T-helper 2 cell treated with Interferon-gamma antibody and Interleukin-4, amounts not matched to agents 100 ng/mL and 5 ng/mL, for 36 hours (primary cell): Measurements from ENCODE around the gene CERS4. TPM values are rescaled to one million over a fixed set of nuclear protein-coding genes. Genes with fewer than 3 reads are reported as not detected.
"Not testable (repeated sequence)": the region's sequence is repeated elsewhere in the genome, so short reads cannot be mapped to it uniquely, and the experiment has no call there.

Experiments
- intact Hi-C: fragments of 100-400 bp; cut with micrococcal nuclease; formaldehyde crosslinking; loops from one replicate; pipeline ENCODE4 v1.15.1; 2023
- total RNA-seq: library from RNA; stranded (reverse); gene quantifications from 2 replicates; pipeline ENCODE4 v1.2.3, GENCODE V29; 2022

Gene CERS4
- total RNA-seq, 1 donor from 2014 or later = 22.2 TPM

- intact Hi-C loops = no loop called here
These were observed 32.5 kb downstream of the CERS4 start for GRCh38 chr19:8241646-8242045.

GRCh38 chr19:8242211-8242821, 33.1 kb downstream of the CERS4 start:
- intact Hi-C loops = no loop called here

- intact Hi-C loops = no loop called here
These were observed 34.0 kb downstream of the CERS4 start for GRCh38 chr19:8243146-8243545.

- intact Hi-C loops = no loop called here
These were observed 35.3 kb downstream of the CERS4 start for GRCh38 chr19:8244442-8244841.

- intact Hi-C loops = no loop called here
These were observed 37.0 kb downstream of the CERS4 start for GRCh38 chr19:8245869-8246835.

- intact Hi-C loops = not testable (repeated sequence)
These were observed 38.1 kb downstream of the CERS4 start for GRCh38 chr19:8247129-8247890.

GRCh38 chr19:8248348-8249328, 39.5 kb downstream of the CERS4 start:
- intact Hi-C loops = no loop called here

GRCh38 chr19:8250596-8250995, 41.4 kb downstream of the CERS4 start:
- intact Hi-C loops = loop anchor here (5.0 kb wide), 1 partner anchor 248 kb away; no protein-coding TSS in a partner anchor

- intact Hi-C loops = loop anchor here (5.0 kb wide), 1 partner anchor 249 kb away; no protein-coding TSS in a partner anchor
These were observed 41.9 kb downstream of the CERS4 start for GRCh38 chr19:8251025-8251472.

- intact Hi-C loops = loop anchor here (1.0 to 5.0 kb wide), 4 partner anchors 95 to 309 kb away; no protein-coding TSS in a partner anchor
These were observed 43.9 kb downstream of the CERS4 start for GRCh38 chr19:8252922-8253589.

- intact Hi-C loops = loop anchor here (1.0 to 5.0 kb wide), 4 partner anchors 95 to 309 kb away; no protein-coding TSS in a partner anchor
These were observed 44.5 kb downstream of the CERS4 start for GRCh38 chr19:8253678-8254077.

- intact Hi-C loops = loop anchor here (5.0 kb wide), 1 partner anchor 252 kb away; no protein-coding TSS in a partner anchor
These were observed 45.3 kb downstream of the CERS4 start for GRCh38 chr19:8254286-8255001.

- intact Hi-C loops = no loop called here
These were observed 46.4 kb downstream of the CERS4 start for GRCh38 chr19:8255426-8256125.

- intact Hi-C loops = no loop called here
These were observed 47.3 kb downstream of the CERS4 start for GRCh38 chr19:8256276-8257051.

GRCh38 chr19:8257052-8257443, 47.9 kb downstream of the CERS4 start:
- intact Hi-C loops = no loop called here

- intact Hi-C loops = no loop called here
These were observed 50.2 kb downstream of the CERS4 start for GRCh38 chr19:8259142-8259921.

GRCh38 chr19:8259922-8260247, 50.7 kb downstream of the CERS4 start:
- intact Hi-C loops = no loop called here
